SK-N-MC (cell line): ENCODE results near the gene IMMP2L.

Experiments
- EZH2 ChIP-seq: fragments of 200-600 bp; sonication (generic); IDR thresholded peaks from one replicate; pipeline ENCODE4 v1.6.1; 2017; ENCODE audit warnings: antibody characterized with exemption
- POLR2AphosphoS5 ChIP-seq: IDR thresholded peaks from 2 replicates; pipeline ENCODE4 v1.6.1; 2012; ENCODE audit warnings: mild to moderate bottlenecking, low read depth, low read length, borderline replicate concordance

- TF ChIP-seq POLR2AphosphoS5 (no peak), EZH2 (no peak)
Observed at GRCh38 chr7:110881721-110882120, 680.6 kb downstream of the IMMP2L start.
